ENCODE measurements around the gene PSME4. TPM values are rescaled to one million over a fixed set of nuclear protein-coding genes. Genes with fewer than 3 reads are reported as not detected.

PSME4 gene
- total and polyA plus RNA-seq, 10 of the 15 experiments (the other 5 are each of a cell fraction or from before 2014, with no cell fraction given) = 11.1 to 56.2 (median 32.1) TPM

- no peak for TF ChIP-seq ZBTB33 (IDR thresholded peaks at IDR 0.05)
- no peak for TF ChIP-seq ATF7 (IDR thresholded peaks at IDR 0.05; ENCODE audit: low read depth)
- no peak for TF ChIP-seq STAT1 (conservative IDR thresholded peaks at IDR 0.05)
- TF ChIP-seq MTA3 (IDR thresholded peaks at IDR 0.05; ENCODE audit: borderline replicate concordance, low read length) = no peak
- no peak for TF ChIP-seq IRF3 (IDR thresholded peaks at IDR 0.05)
- TF ChIP-seq TCF12 (IDR thresholded peaks at IDR 0.05; ENCODE audit: low read depth, low read length) = no peak
- no peak for TF ChIP-seq ATF3 (IDR thresholded peaks at IDR 0.05; ENCODE audit: borderline replicate concordance, extremely low read depth, low read depth, low read length)
Observed at GRCh38 chr2:53913721-53914120, 57.1 kb downstream of the PSME4 start (continued).

GRCh38 chr2:53911434-53912189, 59.2 kb downstream of the PSME4 start:
- Histone ChIP-seq H2AFZ (ENCODE audit: control insufficient read depth, low read depth, low read length) (no peak overlapping the region), H3K79me2 (ENCODE audit: control insufficient read depth, insufficient read depth, low read length) (no peaks in the 10 kb centered on the region), H3K27me3 (replicated peaks in 1 of 2; ENCODE audit: control insufficient read depth in 2 of 2, insufficient read depth in 2 of 2, low read length in 1 of 2) (no peaks in the 10 kb centered on the region), H3K4me3 (no peak overlapping the region), H4K20me1 (ENCODE audit: control insufficient read depth, insufficient read depth) (no peaks in the 10 kb centered on the region), H3K4me2 (ENCODE audit: control insufficient read depth, insufficient read depth) (no peak overlapping the region), H3K27ac (ENCODE audit: control insufficient read depth, insufficient read depth) (no peak overlapping the region), H3K9ac (ENCODE audit: control insufficient read depth, insufficient read depth, low read length) (no peak overlapping the region), H3K36me3 (ENCODE audit: control insufficient read depth in 2 of 2, insufficient read depth in 2 of 2, low read length in 1 of 2) (peaks cover 4 to 9% of the 10 kb centered on the region in 2 experiments; a peak in 2 of 4 replicates), H3K4me1 (ENCODE audit: control insufficient read depth, insufficient read depth, low read length) (peaks cover 6% of the 10 kb centered on the region), H3K9me3 (replicated peaks; ENCODE audit: control insufficient read depth, insufficient read depth, low read length) (no peaks in the 10 kb centered on the region)
- in situ Hi-C loops (cut with MboI) (no loop called here), intact Hi-C loops (cut with micrococcal nuclease; ENCODE audit: unreplicated experiment) (no loop called here)
- SMC1A ChIA-PET (ENCODE audit: uncharacterized antibody, unreplicated experiment) = interaction anchor here (0.7 to 1.5 kb wide), 6 partner anchors 11 to 138 kb away, joined by 3 to 4 read pairs (median 3); no protein-coding TSS in a partner anchor
- FAIRE-seq = no peak
- RAD21 ChIA-PET (ENCODE audit: unreplicated experiment) = interaction anchor here (1.2 to 1.3 kb wide), 2 partner anchors 57 to 60 kb away, joined by 4 to 5 read pairs; no protein-coding TSS in a partner anchor
- DNase-seq (ENCODE audit: low read depth, low spot score) = no peak
- ATAC-seq = no peak
- no TSS peak for BruUV-seq (replicated peaks)
- 99% methylated on average over 4 of the region's 4 CpGs for WGBS (ENCODE audit: insufficient coverage, insufficient replicate concordance, low lambda C conversion rate, missing lambda C conversion rate)
- POLR2A ChIA-PET = interaction anchor here (0.7 kb wide), 1 partner anchor 18 kb away, joined by 5 read pairs; no protein-coding TSS in a partner anchor
- CTCF ChIA-PET = interaction anchor here (0.5 to 2.1 kb wide), 6 partner anchors 11 to 489 kb away, joined by 3 to 5 read pairs (median 3); no protein-coding TSS in a partner anchor
- TF ChIP-seq EP300 (IDR thresholded peaks at IDR 0.05; ENCODE audit: borderline replicate concordance in 1 of 2, control insufficient read depth in 1 of 2, low read depth in 2 of 2, low read length in 2 of 2) (no peak), USF2 (IDR thresholded peaks at IDR 0.05; ENCODE audit: borderline replicate concordance, low read depth, low read length) (no peak), MEF2B (IDR thresholded peaks at IDR 0.05; ENCODE audit: partially characterized antibody, poor library complexity, severe bottlenecking) (no peak), RAD21 (IDR thresholded peaks at IDR 0.05; ENCODE audit: insufficient read depth, low read depth, low read length) (no peak), IRF4 (IDR thresholded peaks at IDR 0.05; ENCODE audit: low read depth, low read length) (no peak), CHD1 (IDR thresholded peaks at IDR 0.05; ENCODE audit: low read depth, low read length) (no peak), JUNB (IDR thresholded peaks at IDR 0.05) (no peak)

All from GM12878 (cell line).